CD14-positive monocyte (primary cell): ENCODE data around the gene SPTBN5. TPM values are rescaled to one million over a fixed set of nuclear protein-coding genes. Genes with fewer than 3 reads are reported as not detected.

Experiments
- DNase-seq, 3 donors: peaks; one replicate each; pipeline ENCODE4 v3.0.0-alpha.2; 2011 to 2022
- H2AFZ ChIP-seq: 2 replicates; pipeline ENCODE4 v1.6.0; 2012; ENCODE audit warnings: mild to moderate bottlenecking, low read depth, low read length, inconsistent platforms; ENCODE audit not compliant: insufficient read depth, poor library complexity, severe bottlenecking
- H3K27ac ChIP-seq, 2 donors: 1 replicate in 1 of 2; 2 replicates in 1 of 2; pipeline ENCODE4 v1.5.1; 2012 to 2013; ENCODE audit warnings: low read length in 2 of 2, control low read depth in 1 of 2, inconsistent platforms in 1 of 2, low read depth in 1 of 2, mild to moderate bottlenecking in 1 of 2
- H3K27me3 ChIP-seq, 2 donors: one replicate each; pipeline versions ENCODE4 v1.6.0 to v1.6.1; 2011 to 2013; ENCODE audit warnings: low read length in 2 of 2; ENCODE audit not compliant: control insufficient read depth in 2 of 2, insufficient read depth in 2 of 2
- H3K36me3 ChIP-seq, 2 donors: replicated peaks in 1 of 2; 1 replicate in 1 of 2; 2 replicates in 1 of 2; pipeline versions ENCODE4 v1.5.1 to v1.6.1; 2012 to 2013; ENCODE audit warnings: low read length in 2 of 2, control low read depth in 1 of 2, inconsistent platforms in 1 of 2, mild to moderate bottlenecking in 1 of 2; ENCODE audit not compliant: insufficient read depth in 2 of 2, control insufficient read depth in 1 of 2
- H3K4me1 ChIP-seq, 2 donors: 1 replicate in 1 of 2; 2 replicates in 1 of 2; pipeline versions ENCODE4 v1.5.1 to v1.6.1; 2012 to 2013; ENCODE audit warnings: low read length in 2 of 2, control low read depth in 1 of 2, inconsistent platforms in 1 of 2, mild to moderate bottlenecking in 1 of 2, moderate library complexity in 1 of 2; ENCODE audit not compliant: insufficient read depth in 2 of 2, control insufficient read depth in 1 of 2
- H3K4me2 ChIP-seq: replicated peaks from 2 replicates; pipeline ENCODE3; 2012; ENCODE audit warnings: low read length, moderate library complexity, mild to moderate bottlenecking; ENCODE audit not compliant: poor library complexity, severe bottlenecking; ENCODE audit errors: extremely low read depth
- H3K4me3 ChIP-seq, 3 experiments: fragments of 200-600 bp in 1 of 3; sonication (generic) in 1 of 3; replicated peaks in 1 of 3; 1 replicate in 2 of 3; 2 replicates in 1 of 3; pipeline ENCODE4 v1.5.1; 2011 to 2013; ENCODE audit warnings: low read length in 3 of 3, mild to moderate bottlenecking in 3 of 3, control low read depth in 2 of 3, low read depth in 2 of 3, inconsistent platforms in 1 of 3, moderate library complexity in 1 of 3
- H3K79me2 ChIP-seq: 2 replicates; pipeline ENCODE4 v1.6.0; 2012; ENCODE audit warnings: mild to moderate bottlenecking, control low read depth, inconsistent platforms, low read length, moderate library complexity; ENCODE audit not compliant: insufficient read depth
- H3K9ac ChIP-seq: 2 replicates; pipeline ENCODE4 v1.6.0; 2017; ENCODE audit warnings: low read length, mild to moderate bottlenecking; ENCODE audit not compliant: insufficient read depth, poor library complexity, severe bottlenecking
- H3K9me3 ChIP-seq, 2 donors: replicated peaks in 1 of 2; 1 replicate in 1 of 2; 2 replicates in 1 of 2; pipeline versions ENCODE4 v1.5.1 to v1.6.1; 2012 to 2013; ENCODE audit warnings: low read length in 2 of 2, control low read depth in 1 of 2; ENCODE audit not compliant: control insufficient read depth in 1 of 2, insufficient read depth in 1 of 2
- H4K20me1 ChIP-seq: 2 replicates; pipeline ENCODE4 v1.6.0; 2012; ENCODE audit warnings: mild to moderate bottlenecking, low read length, control low read depth, moderate library complexity; ENCODE audit not compliant: insufficient read depth
- H3K27ac Mint-ChIP-seq, 7 donors: one replicate each; pipeline ENCODE4 v1.8.0; 2020; ENCODE audit warnings: mild to moderate bottlenecking in 7 of 7, mixed read lengths in 7 of 7, moderate library complexity in 6 of 7, inconsistent platforms in 2 of 7
- H3K27me3 Mint-ChIP-seq, 3 donors: one replicate each; pipeline ENCODE4 v1.8.0; 2021 to 2022; ENCODE audit warnings: low read depth in 3 of 3, mild to moderate bottlenecking in 3 of 3, mixed read lengths in 3 of 3, moderate library complexity in 3 of 3, inconsistent platforms in 1 of 3
- H3K36me3 Mint-ChIP-seq, 2 donors: one replicate each; pipeline ENCODE4 v1.8.0; 2020; ENCODE audit warnings: mixed read lengths in 2 of 2, inconsistent platforms in 1 of 2, mild to moderate bottlenecking in 1 of 2
- H3K4me1 Mint-ChIP-seq: one replicate; pipeline ENCODE4 v1.8.0; 2020; ENCODE audit warnings: mild to moderate bottlenecking, mixed read lengths
- H3K4me3 Mint-ChIP-seq, 2 donors: one replicate each; pipeline ENCODE4 v1.8.0; 2020; ENCODE audit warnings: mild to moderate bottlenecking in 2 of 2, mixed read lengths in 2 of 2, moderate library complexity in 1 of 2
- H3K9me3 Mint-ChIP-seq, 7 donors: one replicate each; pipeline ENCODE4 v1.8.0; 2020 to 2022; ENCODE audit warnings: mixed read lengths in 7 of 7, mild to moderate bottlenecking in 6 of 7, moderate library complexity in 6 of 7, inconsistent platforms in 2 of 7
- WGBS: methylation state at CpG from one replicate; pipeline ENCODE4 v1.1.5; 2013; ENCODE audit warnings: missing lambda C conversion rate; ENCODE audit not compliant: insufficient coverage; 5-methylcytosine and 5-hydroxymethylcytosine counted together
- intact Hi-C, 2 donors: fragments of 100-400 bp; cut with micrococcal nuclease; formaldehyde crosslinking; loops; one replicate each; pipeline versions ENCODE4 v1.15.0 to v1.15.1; 2023
- polyA plus RNA-seq, 3 donors: library from polyadenylated mRNA; depleted of rRNA in 1 of 3; unstranded in 2 of 3; stranded (reverse) in 1 of 3; fragments of 300-500 nt in 2 of 3; fragments of >200 nt in 1 of 3; fragmentation: Illumina TruSeq in 2 of 3; gene quantifications; 1 replicate in 2 of 3; 2 replicates in 1 of 3; pipeline ENCODE4 v1.2.3, GENCODE V29; 2012 to 2021
- TF ChIP-seq, protein P1 (sequence below): fragments of 200-600 bp; IDR thresholded peaks from one replicate; pipeline ENCODE4 v1.8.0; 2022; ENCODE audit warnings: antibody characterized with exemption, mild to moderate bottlenecking

Gene SPTBN5
- polyA plus RNA-seq, 3 donors, result 0.29 TPM; not detected in 2

GRCh38 chr15:41930867-41931222 is 37.0 kb upstream of the SPTBN5 start:
- Histone ChIP-seq H4K20me1 (no peaks in the 10 kb centered on the region), H2AFZ (no peak overlapping the region), H3K36me3 (peaks cover 0 to 18% of the 10 kb centered on the region in 2 donors), H3K79me2 (peaks cover 60% of the 10 kb centered on the region), H3K27ac (peak overlapping the region; percentile 3 to 79), H3K4me1 (peaks cover 67 to 88% of the 10 kb centered on the region in 2 donors), H3K9ac (no peak overlapping the region), H3K9me3 (no peaks in the 10 kb centered on the region), H3K4me3 (peak overlapping the region in 1 of 3 experiments; percentile 38), H3K27me3 (no peaks in the 10 kb centered on the region), H3K4me2 (peak overlapping the region; percentile 43)
- intact Hi-C loops, result loop anchor here in 1 of 2 donors (2.0 kb wide), 1 partner anchor 40 kb away; no protein-coding TSS in a partner anchor
- peaks cover 40 to 43% of the 10 kb centered on the region in 2 donors for H3K36me3 Mint-ChIP-seq
- H3K27me3 Mint-ChIP-seq, result peaks cover 0 to 2% (median 0%) of the 10 kb centered on the region in 3 donors
- H3K4me3 Mint-ChIP-seq, result no peak overlapping the region
- H3K4me1 Mint-ChIP-seq, result peaks cover 80% of the 10 kb centered on the region
- TF ChIP-seq, protein P1, sequence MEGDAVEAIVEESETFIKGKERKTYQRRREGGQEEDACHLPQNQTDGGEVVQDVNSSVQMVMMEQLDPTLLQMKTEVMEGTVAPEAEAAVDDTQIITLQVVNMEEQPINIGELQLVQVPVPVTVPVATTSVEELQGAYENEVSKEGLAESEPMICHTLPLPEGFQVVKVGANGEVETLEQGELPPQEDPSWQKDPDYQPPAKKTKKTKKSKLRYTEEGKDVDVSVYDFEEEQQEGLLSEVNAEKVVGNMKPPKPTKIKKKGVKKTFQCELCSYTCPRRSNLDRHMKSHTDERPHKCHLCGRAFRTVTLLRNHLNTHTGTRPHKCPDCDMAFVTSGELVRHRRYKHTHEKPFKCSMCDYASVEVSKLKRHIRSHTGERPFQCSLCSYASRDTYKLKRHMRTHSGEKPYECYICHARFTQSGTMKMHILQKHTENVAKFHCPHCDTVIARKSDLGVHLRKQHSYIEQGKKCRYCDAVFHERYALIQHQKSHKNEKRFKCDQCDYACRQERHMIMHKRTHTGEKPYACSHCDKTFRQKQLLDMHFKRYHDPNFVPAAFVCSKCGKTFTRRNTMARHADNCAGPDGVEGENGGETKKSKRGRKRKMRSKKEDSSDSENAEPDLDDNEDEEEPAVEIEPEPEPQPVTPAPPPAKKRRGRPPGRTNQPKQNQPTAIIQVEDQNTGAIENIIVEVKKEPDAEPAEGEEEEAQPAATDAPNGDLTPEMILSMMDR, result peak; percentile 3
- no peak for DNase-seq
- WGBS, result no CpG with 5 or more reads among the region's 2 CpGs
- peak overlapping the region; percentile 87 to 96 (median 94) for H3K27ac Mint-ChIP-seq
- H3K9me3 Mint-ChIP-seq, result peaks cover 0 to 2% (median 0%) of the 10 kb centered on the region in 7 donors

DNA sequence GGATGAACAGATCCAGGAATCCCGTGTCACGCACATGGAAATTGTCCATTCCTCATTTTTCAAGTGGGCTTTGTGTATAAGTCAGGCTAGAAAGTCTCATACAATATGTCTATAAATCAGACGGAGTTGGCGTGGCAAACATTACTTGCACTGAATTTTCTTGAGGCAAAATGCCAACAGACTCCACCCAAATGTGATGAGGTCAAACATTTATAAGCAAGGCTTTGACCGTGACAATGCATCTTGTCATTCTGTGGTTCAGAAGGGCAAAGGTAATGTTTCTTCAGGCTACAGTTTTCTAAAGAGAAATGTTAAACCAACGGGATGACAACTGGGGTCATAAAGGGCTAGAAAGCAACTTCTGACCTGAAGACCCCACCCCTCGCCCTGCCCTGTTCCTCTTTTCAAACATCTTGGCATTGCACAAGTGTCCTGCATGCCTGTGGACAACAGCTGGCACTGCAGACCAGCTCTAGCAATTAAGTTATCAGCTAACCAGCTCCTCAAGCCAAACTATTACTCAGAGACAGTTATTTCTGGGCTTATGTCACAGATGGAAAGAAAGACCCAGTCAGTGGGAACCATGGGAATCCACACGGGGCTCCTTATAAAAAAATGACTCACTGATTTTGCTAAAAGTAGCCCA is 36.5 kb upstream of the SPTBN5 start:
- peaks cover 64% of the 10 kb centered on the region for H3K79me2 ChIP-seq
- peak overlapping the region in 1 of 3 experiments; percentile 38 for H3K4me3 ChIP-seq
- Mint-ChIP-seq H3K27me3 (no peaks in the 10 kb centered on the region), H3K27ac (peak overlapping the region; percentile 87 to 96 (median 94)), H3K4me3 (peak overlapping the region; percentile 39 to 64), H3K9me3 (no peaks in the 10 kb centered on the region), H3K36me3 (peaks cover 39 to 42% of the 10 kb centered on the region in 2 donors), H3K4me1 (peaks cover 80% of the 10 kb centered on the region)
- TF ChIP-seq, protein P1, result peak; percentile 51
- no peak overlapping the region for H3K9ac ChIP-seq
- peaks cover 72 to 88% of the 10 kb centered on the region in 2 donors for H3K4me1 ChIP-seq
- H4K20me1 ChIP-seq, result no peaks in the 10 kb centered on the region
- H2AFZ ChIP-seq, result no peak overlapping the region
- H3K27me3 ChIP-seq, result no peaks in the 10 kb centered on the region
- peak overlapping the region; percentile 43 for H3K4me2 ChIP-seq
- intact Hi-C loops, result loop anchor here in 1 of 2 donors (2.0 kb wide), 1 partner anchor 40 kb away; no protein-coding TSS in a partner anchor
- peak; percentile 91 to 96 (median 93) for DNase-seq
- no peaks in the 10 kb centered on the region for H3K9me3 ChIP-seq
- peaks cover 0 to 22% of the 10 kb centered on the region in 2 donors for H3K36me3 ChIP-seq
- H3K27ac ChIP-seq, result peak overlapping the region; percentile 58 to 79
- WGBS, result 0% methylated on average over 4 of the region's 8 CpGs
